ENCODE measurements around the gene COL8A2.

GRCh38 chr1:36174713-36175112, 49.7 kb upstream of the COL8A2 start:
- no peak for TF ChIP-seq CTCF (IDR thresholded peaks at IDR 0.05; ENCODE audit: low read length)
- TF ChIP-seq EZH2 (IDR thresholded peaks at IDR 0.05; ENCODE audit: borderline replicate concordance, low read length), result no peak

Measured in OCI-LY1 (cell line).